ENCODE results near the gene TMIGD2.

- peak; percentile 14 for TF ChIP-seq CTCF (IDR thresholded peaks at IDR 0.05)
- peak; percentile 83 for TF ChIP-seq EZH2 (IDR thresholded peaks at IDR 0.05)
Measured at GRCh38 chr19:4279530-4280422, 22.4 kb downstream of the TMIGD2 start.

Measured in neural progenitor cell (in vitro differentiated cells).